ENCODE measurements around the gene B3GNT4.

B3GNT4 gene

DNA sequence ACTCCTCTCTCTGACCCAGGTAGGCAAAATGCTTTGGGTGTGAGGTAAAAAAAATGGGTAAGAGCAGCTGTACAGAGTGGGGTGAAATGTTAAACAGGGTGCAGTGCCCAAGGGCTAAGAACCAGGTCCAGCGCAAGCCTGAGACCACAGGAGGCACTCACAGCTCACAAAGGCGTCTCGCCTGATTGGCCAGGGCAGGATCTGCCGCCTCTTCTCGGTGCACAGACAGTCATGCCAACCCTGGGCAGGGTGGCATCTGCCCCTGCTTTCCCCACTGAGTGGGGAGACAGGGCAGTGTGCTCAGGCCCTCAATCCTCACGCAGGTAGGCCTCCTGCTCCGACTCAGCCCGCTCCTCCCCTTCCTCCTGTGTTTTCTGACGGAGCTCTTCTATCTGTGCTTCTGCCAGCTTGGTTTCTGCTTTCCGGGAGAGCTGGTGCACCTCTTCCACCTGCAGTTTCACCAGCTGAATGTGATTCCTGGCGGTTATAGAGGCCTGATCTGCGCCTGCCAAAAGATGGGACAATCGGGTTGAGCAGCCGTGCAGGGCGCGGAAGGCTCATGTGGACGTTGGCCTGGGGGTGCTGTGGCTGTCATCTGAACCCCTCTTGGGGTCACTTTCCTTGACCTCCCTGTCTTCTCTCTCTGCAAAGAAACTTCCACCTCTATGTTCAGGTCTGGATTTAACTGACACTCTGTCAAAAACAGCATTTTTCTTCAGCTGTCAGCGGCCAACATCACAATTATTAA, 4.7 kb downstream of the B3GNT4 start:
- TF ChIP-seq, protein P1, sequence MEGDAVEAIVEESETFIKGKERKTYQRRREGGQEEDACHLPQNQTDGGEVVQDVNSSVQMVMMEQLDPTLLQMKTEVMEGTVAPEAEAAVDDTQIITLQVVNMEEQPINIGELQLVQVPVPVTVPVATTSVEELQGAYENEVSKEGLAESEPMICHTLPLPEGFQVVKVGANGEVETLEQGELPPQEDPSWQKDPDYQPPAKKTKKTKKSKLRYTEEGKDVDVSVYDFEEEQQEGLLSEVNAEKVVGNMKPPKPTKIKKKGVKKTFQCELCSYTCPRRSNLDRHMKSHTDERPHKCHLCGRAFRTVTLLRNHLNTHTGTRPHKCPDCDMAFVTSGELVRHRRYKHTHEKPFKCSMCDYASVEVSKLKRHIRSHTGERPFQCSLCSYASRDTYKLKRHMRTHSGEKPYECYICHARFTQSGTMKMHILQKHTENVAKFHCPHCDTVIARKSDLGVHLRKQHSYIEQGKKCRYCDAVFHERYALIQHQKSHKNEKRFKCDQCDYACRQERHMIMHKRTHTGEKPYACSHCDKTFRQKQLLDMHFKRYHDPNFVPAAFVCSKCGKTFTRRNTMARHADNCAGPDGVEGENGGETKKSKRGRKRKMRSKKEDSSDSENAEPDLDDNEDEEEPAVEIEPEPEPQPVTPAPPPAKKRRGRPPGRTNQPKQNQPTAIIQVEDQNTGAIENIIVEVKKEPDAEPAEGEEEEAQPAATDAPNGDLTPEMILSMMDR (IDR thresholded peaks at IDR 0.05), result no peak

DNA sequence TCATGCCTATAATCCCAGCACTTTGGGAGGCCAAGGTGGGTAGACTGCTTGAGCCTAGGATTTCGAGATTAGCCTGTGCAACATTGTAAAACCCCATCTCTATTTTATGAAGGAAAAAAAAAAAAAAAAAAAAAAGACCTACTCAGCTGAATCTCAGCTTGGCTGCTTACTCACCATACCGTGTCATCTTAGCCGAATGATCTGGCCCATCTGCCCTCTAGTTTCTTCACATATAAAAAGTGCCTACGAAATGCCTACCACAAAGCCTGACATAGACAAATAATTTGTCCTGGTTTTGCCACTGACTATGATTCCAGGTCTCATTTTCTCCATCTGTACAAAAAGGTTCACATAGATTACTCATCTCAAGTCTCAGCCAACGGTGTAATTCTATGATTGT, 12.3 kb downstream of the B3GNT4 start:
- TF ChIP-seq, protein P1 (IDR thresholded peaks at IDR 0.05), result no peak

DNA sequence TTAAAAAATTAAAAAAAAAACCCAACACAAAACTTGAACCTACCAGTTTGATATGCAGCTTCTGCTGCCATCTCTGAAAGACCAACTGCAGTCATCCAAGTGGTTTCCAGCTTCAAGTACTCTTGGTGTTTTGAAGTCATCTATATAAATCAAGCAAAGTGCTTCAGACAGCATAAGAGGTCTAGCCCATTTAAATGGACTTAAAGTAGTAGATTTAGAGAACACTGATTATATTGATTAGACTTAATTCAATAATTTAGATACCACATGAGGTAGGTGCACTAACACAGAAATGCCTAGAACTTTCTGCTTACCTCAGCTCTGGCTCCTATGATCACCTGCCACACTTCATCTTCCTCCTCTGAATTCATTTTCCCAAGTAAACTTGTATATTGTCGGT, 12.9 kb downstream of the B3GNT4 start:
- TF ChIP-seq, protein P1 (IDR thresholded peaks at IDR 0.05), result no peak

DNA sequence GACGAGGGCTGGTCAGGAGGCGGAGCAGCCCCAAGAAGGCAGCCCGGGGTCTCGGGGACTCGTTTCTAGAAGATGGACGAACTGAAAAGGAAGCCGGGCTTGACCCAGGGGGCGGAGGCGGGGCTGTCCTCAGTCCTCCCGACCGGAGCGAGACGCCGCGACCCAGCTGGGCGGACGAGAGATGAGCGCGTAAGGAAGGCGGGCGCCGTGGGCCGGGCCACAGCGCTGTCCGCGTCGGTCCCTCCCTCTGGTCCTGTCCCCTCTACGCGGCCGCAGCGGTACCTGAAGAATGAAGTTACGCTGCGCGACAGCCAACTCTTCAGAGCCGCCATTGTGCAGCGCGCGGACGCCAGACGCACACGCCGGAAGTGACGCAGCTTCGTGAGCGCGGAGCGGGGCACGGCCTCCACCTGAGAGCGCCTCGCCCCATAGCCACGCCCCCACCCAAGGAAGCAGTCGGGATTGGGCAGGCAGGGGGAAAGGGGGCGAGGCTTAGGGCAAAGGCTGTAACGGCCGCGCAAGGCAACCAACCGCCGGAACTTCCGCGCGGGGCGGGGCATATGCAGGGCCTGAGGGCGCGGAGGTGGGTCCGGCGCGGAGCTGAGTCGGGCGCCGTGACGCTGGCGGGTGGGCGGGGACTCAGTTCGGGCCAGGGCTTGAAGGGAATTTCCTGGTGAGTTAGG, 22.3 kb downstream of the B3GNT4 start, which contains the start of gene DIABLO:
Gene DIABLO (minus strand): TSS at position 370 of the 683 bp plus-strand sequence. CDS start 38 bp downstream, at position 332.
- TF ChIP-seq, protein P1 (IDR thresholded peaks at IDR 0.05), result no peak

DNA sequence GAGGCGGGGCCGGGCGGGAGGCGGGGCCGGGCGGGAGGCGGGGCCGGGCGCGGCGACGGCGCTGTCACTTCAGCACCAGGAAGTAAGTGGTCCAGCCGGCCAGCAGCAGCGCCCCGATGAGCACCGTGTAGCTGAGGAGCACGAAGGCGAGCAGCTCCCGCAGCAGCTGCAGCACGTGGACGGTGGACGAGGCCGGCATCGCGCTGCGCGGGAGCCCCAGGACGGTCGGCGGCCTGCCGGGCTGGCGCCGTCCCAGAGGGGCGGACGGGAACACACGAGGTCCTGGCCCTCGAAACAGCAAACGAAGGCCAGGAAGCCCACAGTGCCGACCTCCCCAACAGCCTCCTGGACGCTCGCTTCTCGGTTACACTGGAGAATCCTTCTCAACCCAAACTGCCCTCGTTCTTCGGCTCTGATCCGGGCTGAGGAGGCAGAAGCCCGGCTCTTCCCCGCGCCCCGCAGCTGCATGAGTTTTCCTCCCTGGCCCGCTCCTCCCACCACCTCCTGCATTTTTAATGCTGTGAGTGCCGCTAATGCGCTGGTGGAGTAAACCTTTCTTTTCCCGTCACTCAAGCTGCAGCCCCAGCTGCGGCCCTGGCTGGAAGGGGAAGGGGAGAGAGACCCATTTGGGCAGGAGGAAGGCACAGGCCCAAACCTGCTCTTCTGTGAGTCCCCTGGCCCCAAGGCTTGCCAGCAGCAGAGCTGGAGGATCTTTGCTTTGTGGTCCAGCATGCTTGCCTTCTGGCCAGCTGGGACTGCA, 23.0 kb downstream of the B3GNT4 start:
- TF ChIP-seq, protein P1 (IDR thresholded peaks at IDR 0.05), result no peak

DNA sequence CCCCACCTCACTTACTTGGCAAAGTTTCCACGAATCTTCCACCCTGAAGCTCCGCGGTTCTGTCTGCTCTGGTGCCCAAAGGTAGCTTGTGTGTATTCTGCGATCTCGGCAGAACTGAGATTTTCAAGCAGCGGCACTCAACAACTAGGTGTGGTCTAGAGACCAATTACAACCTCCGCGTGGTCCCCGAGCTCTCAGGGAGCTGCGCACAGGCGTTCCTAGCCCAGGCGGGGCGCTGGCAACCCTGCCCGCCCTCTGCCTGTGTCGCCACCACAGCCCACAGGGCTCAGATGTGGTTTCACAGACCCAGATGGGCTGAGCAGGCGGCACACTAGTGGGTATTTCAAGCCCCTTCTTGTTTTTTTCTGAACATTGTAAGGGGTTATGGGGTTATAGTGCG, 23.8 kb downstream of the B3GNT4 start:
- TF ChIP-seq, protein P1 (IDR thresholded peaks at IDR 0.05), result no peak

DNA sequence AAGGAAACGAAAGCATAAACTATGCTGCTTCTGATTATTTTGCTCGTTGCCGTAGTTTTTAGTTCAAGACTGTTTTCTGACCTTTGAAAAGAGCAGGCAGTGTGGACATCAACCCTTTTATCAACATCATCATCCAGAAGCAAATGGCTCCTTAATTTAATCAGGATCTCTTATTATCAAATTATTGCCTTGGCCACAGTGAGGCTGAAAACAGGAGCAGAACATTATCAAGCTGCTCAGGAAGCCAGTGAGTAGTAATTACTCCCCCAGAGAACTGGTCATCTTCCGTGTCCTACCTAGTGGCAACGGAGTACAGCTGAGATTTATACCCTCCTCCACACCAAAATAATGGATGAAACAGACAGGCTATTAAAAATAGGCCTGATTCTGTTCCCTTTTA, 24.6 kb downstream of the B3GNT4 start:
- TF ChIP-seq, protein P1 (IDR thresholded peaks at IDR 0.05), result no peak

Data from LNCAP (cell line).